ENCODE measurements around the gene CCDC14.

DNA sequence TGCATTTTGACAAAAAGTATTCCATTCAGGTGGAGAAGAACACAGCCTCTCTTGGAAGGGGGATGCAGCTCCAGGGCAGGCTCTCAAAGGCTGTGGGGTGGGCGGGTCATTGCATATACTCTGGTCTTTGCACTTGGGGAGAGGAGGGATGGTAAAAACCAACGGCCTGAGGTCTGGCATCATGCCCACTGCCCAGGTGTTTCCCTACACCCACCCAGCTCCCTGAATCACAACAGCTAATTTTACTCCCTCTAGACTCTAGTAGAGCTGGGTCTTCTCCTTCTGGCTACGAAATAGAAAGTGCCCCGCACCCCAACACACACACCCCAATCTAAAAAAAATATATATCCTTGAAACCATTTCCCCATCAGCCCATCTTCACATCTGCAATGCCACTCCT lies 77.9 kb downstream of the CCDC14 start:
- TF ChIP-seq, protein P1, sequence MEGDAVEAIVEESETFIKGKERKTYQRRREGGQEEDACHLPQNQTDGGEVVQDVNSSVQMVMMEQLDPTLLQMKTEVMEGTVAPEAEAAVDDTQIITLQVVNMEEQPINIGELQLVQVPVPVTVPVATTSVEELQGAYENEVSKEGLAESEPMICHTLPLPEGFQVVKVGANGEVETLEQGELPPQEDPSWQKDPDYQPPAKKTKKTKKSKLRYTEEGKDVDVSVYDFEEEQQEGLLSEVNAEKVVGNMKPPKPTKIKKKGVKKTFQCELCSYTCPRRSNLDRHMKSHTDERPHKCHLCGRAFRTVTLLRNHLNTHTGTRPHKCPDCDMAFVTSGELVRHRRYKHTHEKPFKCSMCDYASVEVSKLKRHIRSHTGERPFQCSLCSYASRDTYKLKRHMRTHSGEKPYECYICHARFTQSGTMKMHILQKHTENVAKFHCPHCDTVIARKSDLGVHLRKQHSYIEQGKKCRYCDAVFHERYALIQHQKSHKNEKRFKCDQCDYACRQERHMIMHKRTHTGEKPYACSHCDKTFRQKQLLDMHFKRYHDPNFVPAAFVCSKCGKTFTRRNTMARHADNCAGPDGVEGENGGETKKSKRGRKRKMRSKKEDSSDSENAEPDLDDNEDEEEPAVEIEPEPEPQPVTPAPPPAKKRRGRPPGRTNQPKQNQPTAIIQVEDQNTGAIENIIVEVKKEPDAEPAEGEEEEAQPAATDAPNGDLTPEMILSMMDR (IDR thresholded peaks at IDR 0.05): no peak
- no peak for TF ChIP-seq POLR2A (IDR thresholded peaks at IDR 0.05)
